Measurements from ENCODE around the gene KERA.

The KERA gene

DNA sequence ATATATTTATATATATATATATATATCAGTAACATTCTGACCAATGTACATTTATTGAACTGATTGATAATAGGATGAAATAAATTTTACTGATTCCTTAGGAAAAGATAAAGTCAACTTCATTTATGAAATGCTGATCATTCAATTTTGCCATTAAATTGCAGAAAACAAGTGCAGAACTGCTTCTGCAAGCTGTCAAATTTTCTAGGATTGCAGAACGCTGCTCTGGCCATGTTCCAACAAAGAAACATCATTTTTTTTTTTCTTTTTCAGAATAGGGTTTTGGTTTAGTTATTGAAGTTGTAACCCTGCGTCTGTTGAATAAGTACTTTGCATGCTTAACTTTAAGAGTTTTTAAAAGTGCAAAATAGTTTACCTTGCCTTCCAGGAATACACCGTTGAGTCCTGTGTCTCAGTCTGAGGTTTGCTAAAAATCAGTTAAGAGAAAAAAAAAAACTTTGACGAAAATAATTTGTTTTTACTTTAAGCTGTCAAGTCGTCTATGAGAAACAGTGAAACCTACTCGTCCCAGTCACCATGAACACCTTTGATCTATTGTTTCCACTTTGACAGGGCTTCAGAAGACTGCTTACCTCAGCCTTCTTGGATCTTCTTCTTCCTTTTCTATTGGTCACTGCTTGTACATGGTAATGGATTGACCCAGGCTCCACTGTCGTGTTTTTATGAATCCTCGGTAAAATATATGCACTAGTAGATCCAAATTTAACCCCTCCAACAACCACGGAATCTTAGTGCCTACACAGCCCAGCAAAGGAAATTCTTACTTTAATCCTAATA, at the start of gene KERA:
KERA (minus strand) TSS at position 657 of the 798 bp plus-strand sequence. CDS start 1,743 bp downstream, outside the sequence.
- DNase-seq, result no peak
- Mint-ChIP-seq H3K27ac (no peak within 1 kb of the TSS), H3K4me1 (no peaks in the 10 kb centered on the region), H3K9me3 (no peaks in the 10 kb centered on the region), H3K4me3 (no peak within 1 kb of the TSS), H3K27me3 (no peaks in the 10 kb centered on the region)
- no peak for ATAC-seq

DNA sequence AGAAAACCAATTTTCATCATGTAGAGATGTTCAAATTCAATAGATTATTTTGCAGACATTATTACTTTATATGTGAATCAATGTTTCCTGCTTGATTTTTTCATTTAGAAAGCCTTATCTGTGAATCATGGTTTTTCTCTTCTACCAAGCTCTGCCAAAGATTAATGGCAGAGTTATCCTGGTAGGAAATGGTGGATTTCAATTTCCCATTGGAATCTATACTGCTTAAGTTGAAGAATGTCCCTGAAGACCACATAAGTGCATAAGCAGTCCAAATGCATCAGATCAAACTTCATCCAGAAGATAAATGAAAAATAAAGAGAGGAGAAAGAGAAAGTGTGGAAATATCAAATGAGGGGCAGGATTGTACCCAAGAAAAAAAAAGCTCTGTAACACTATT, 48.5 kb upstream of the KERA start:
- no peaks in the 10 kb centered on the region for H3K4me1 Mint-ChIP-seq
- no peak overlapping the region for H3K4me3 Mint-ChIP-seq
- ATAC-seq, result no peak
- H3K9me3 Mint-ChIP-seq, result no peaks in the 10 kb centered on the region
- no peak for DNase-seq
- no peak overlapping the region for H3K27ac Mint-ChIP-seq
- H3K27me3 Mint-ChIP-seq, result no peaks in the 10 kb centered on the region

DNA sequence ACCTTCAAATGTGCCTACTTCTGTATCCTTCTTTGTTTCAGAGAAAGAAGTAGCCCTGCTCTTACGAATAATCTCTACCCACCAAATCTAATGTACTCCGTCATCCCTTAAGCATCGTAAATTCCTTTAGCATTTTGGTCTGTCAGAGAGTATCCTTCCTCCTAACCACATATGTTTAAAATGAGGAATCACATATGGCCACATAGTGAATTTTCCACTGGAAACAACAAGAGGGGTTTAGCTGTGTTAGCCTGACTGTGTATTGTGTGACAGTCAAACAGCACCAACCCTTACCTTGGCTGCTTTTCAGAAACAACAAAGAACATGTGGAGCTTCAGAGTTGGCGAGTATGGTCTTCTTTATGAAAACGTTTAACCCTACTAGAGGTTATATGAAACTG, 48.0 kb upstream of the KERA start:
- ATAC-seq (no peak), DNase-seq (no peak)
- H3K27ac Mint-ChIP-seq, result no peak overlapping the region
- no peak overlapping the region for H3K4me3 Mint-ChIP-seq
- H3K27me3 Mint-ChIP-seq, result no peaks in the 10 kb centered on the region
- no peaks in the 10 kb centered on the region for H3K4me1 Mint-ChIP-seq
- H3K9me3 Mint-ChIP-seq, result no peaks in the 10 kb centered on the region

GRCh38 chr12:91104812-91105466, 47.1 kb upstream of the KERA start:
- H3K9me3 Mint-ChIP-seq, result no peaks in the 10 kb centered on the region
- H3K27ac Mint-ChIP-seq, result no peak overlapping the region
- H3K4me1 Mint-ChIP-seq, result no peaks in the 10 kb centered on the region
- ATAC-seq (no peak), DNase-seq (no peak)
- no peak overlapping the region for H3K4me3 Mint-ChIP-seq
- H3K27me3 Mint-ChIP-seq, result no peaks in the 10 kb centered on the region

GRCh38 chr12:91103624-91104023, 45.8 kb upstream of the KERA start:
- Mint-ChIP-seq H3K27me3 (no peaks in the 10 kb centered on the region), H3K4me3 (no peak overlapping the region), H3K4me1 (no peaks in the 10 kb centered on the region), H3K27ac (no peak overlapping the region), H3K9me3 (no peaks in the 10 kb centered on the region)
- no peak for DNase-seq
- ATAC-seq, result no peak

- Mint-ChIP-seq H3K27ac (no peak overlapping the region), H3K9me3 (no peaks in the 10 kb centered on the region), H3K27me3 (no peaks in the 10 kb centered on the region), H3K4me1 (no peaks in the 10 kb centered on the region), H3K4me3 (no peak overlapping the region)
- ATAC-seq, result no peak
- DNase-seq, result no peak
These were observed 45.3 kb upstream of the KERA start for GRCh38 chr12:91103101-91103500.

- no peaks in the 10 kb centered on the region for H3K27me3 Mint-ChIP-seq
- ATAC-seq (no peak), DNase-seq (no peak)
- H3K4me3 Mint-ChIP-seq, result no peak overlapping the region
- H3K4me1 Mint-ChIP-seq, result no peaks in the 10 kb centered on the region
- H3K9me3 Mint-ChIP-seq, result no peaks in the 10 kb centered on the region
- no peak overlapping the region for H3K27ac Mint-ChIP-seq
These were observed 43.1 kb upstream of the KERA start for GRCh38 chr12:91100906-91101305.

GRCh38 chr12:91099836-91100235, 42.0 kb upstream of the KERA start:
- no peak for ATAC-seq
- H3K27me3 Mint-ChIP-seq, result no peaks in the 10 kb centered on the region
- DNase-seq, result no peak
- no peaks in the 10 kb centered on the region for H3K4me1 Mint-ChIP-seq
- H3K27ac Mint-ChIP-seq, result no peak overlapping the region
- H3K4me3 Mint-ChIP-seq, result no peak overlapping the region
- no peaks in the 10 kb centered on the region for H3K9me3 Mint-ChIP-seq

DNA sequence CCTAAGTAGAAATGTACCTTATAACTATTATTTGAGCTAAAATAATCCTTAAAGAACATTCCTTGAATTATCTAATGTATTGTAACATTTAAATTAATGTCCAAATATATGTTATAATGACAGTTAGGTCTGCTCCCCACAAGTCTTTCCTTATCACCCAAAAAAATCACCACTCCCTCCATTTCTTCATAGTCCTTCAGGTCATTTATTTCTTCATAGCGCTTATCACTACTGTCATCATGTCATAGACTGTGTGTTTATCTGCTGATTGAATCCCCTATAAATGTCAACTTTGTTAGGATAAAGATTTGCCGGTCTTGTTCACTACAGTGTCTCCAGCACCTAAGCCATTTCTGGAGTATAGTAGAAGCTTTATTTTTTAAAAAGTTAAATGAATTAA, 41.5 kb upstream of the KERA start:
- Mint-ChIP-seq H3K4me1 (no peaks in the 10 kb centered on the region), H3K27ac (no peak overlapping the region), H3K9me3 (no peaks in the 10 kb centered on the region), H3K27me3 (no peaks in the 10 kb centered on the region), H3K4me3 (no peak overlapping the region)
- DNase-seq, result no peak
- ATAC-seq, result no peak

DNA sequence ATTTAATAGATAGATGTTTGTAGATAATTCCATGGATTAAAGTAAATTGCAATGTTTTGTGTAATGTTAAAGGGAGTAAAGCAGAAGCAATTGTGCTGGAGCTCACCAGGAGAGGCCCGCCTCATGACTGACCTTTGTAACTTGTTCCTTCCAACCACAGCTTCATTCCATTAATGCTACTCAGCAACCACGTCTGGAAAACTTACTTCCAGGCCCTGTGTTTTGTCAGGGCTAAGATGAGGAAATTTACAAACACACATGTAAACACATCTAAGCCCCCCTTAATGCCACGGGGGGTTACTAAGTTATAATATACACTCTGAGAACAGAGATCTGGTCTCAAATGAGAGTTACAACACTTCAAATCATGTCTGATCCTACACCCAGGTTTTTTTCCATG, 41.1 kb upstream of the KERA start:
- DNase-seq, result no peak
- no peaks in the 10 kb centered on the region for H3K9me3 Mint-ChIP-seq
- H3K27me3 Mint-ChIP-seq, result no peaks in the 10 kb centered on the region

DNA sequence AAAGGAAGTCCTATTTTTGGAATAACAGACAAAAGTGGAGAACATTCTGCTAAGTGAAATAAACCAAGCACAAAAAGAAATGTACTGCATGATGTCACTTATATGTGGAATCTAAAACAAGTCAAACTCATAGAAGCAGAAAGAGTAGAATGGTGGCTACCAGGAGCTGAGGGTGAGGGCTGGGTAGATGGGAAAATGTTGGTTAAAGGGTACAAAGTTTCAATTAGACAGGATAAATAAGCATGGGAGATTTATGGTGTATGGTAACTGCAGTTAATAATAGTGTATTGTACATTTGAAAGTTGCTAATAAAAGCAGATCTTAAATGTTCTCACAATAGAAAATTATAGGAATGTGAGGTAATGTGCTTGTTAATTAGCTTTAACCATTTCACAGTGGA, 40.6 kb upstream of the KERA start:
- DNase-seq (no peak), ATAC-seq (no peak)
- no peak overlapping the region for H3K4me3 Mint-ChIP-seq
- H3K27me3 Mint-ChIP-seq, result no peaks in the 10 kb centered on the region
- no peaks in the 10 kb centered on the region for H3K4me1 Mint-ChIP-seq
- H3K27ac Mint-ChIP-seq, result no peak overlapping the region
- H3K9me3 Mint-ChIP-seq, result no peaks in the 10 kb centered on the region

More for the DNA sequence above, 41.1 kb upstream of the KERA start:
- no peaks in the 10 kb centered on the region for H3K4me1 Mint-ChIP-seq
- no peak overlapping the region for H3K4me3 Mint-ChIP-seq
- no peak for ATAC-seq
- H3K27ac Mint-ChIP-seq, result no peak overlapping the region

DNA sequence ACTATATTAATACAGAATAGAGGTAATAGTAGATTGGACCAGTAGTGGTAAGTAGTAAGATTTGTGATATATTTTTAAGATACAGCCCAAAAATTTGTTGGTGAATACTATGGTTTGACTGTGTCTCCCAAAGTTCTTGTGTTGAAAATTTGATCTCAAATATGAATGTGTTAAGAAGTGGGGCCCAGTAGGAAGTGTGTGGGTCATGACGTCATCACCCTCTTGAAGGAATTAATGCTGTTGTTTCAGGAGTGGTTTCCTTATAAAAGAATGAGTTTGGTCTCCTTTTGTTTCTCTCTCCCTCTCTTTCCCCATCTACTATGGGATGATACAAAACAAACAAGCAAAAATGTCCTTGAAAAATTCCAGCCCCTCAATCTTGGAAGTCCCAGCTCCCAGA, 37.1 kb upstream of the KERA start:
- Mint-ChIP-seq H3K27me3 (no peaks in the 10 kb centered on the region), H3K9me3 (peaks cover 8 to 11% of the 10 kb centered on the region in 2 donors), H3K27ac (no peak overlapping the region), H3K4me3 (no peak overlapping the region), H3K4me1 (no peaks in the 10 kb centered on the region)
- no peak for ATAC-seq
- DNase-seq, result no peak

DNA sequence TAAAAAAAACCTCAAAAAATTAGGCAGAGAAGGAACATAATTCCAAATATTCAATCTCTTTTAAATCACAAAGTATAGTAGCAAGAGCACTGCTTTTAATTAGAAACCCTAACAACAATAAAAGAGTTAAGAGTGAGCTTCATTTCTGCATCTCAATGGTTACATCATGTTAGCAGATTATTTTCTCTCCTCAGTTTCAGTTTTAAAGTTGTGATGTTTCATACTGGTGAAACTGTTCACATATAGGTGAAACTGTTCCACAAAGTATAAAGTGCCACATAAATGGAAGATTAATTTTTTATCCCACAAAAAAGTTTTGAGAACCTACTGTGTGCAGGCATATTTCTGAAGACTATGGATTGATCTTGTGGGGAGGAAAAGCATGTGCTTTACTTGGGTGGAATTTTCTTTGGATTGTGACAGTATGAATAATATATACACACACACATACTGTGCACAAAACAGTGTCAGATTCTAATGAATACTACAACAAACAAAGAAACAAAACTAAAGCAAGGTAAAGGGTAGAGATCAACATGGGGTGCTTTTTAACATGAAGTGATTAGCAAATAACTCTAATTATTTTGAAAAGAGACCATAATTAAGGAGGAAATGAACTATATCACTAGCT, 36.3 kb upstream of the KERA start:
- H3K4me3 Mint-ChIP-seq, result no peak overlapping the region
- DNase-seq (no peak), ATAC-seq (no peak)
- H3K27ac Mint-ChIP-seq, result no peak overlapping the region
- H3K9me3 Mint-ChIP-seq, result peaks cover 14 to 19% of the 10 kb centered on the region in 2 donors
- no peaks in the 10 kb centered on the region for H3K4me1 Mint-ChIP-seq
- no peaks in the 10 kb centered on the region for H3K27me3 Mint-ChIP-seq

DNA sequence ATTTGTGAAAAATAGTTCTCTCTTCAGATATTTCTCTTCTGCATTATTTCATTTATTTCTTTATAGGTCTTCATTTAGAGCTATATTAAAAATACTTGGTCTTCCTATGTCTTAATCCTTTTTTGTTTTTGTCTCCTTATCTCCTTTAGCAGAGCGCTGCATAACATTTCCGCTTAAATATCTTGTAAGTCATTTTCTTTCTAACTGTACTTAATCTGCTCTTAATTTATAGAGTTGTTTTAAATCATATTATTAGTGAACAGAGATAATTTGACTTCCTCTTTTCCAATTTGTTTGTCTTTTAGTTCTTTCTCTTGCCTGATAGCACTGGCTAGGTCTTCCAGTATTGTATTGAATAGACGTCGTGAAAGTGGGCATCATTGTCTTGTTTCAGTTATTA, 35.5 kb upstream of the KERA start:
- Mint-ChIP-seq H3K4me3 (no peak overlapping the region), H3K27me3 (no peaks in the 10 kb centered on the region), H3K9me3 (peaks cover 22 to 27% of the 10 kb centered on the region in 2 donors), H3K4me1 (no peaks in the 10 kb centered on the region), H3K27ac (no peak overlapping the region)
- DNase-seq (no peak), ATAC-seq (no peak)

- ATAC-seq (no peak), DNase-seq (no peak)
- Mint-ChIP-seq H3K4me1 (no peaks in the 10 kb centered on the region), H3K27ac (no peak overlapping the region), H3K4me3 (no peak overlapping the region), H3K9me3 (peaks cover 25 to 31% of the 10 kb centered on the region in 2 donors), H3K27me3 (no peaks in the 10 kb centered on the region)
These were observed 34.3 kb upstream of the KERA start for GRCh38 chr12:91091916-91092715.

Data from stimulated activated naive CD8-positive, alpha-beta T cell treated with anti-CD3 and anti-CD28 coated beads, Interleukin-15, amount 100 ng/mL, for 72 hours (primary cell).